K562 (cell line): ENCODE results near the gene ERN1. TPM values are rescaled to one million over a fixed set of nuclear protein-coding genes. Genes with fewer than 3 reads are reported as not detected.
A peak's percentile ranks its signal among the peaks of the same experiment; 100 is the strongest.

Experiments
- CREB3 ChIP-seq: fragments of 450-650 bp; conservative IDR thresholded peaks from 2 replicates; pipeline ENCODE4 v1.6.1; 2016; ENCODE audit warnings: missing genetic modification characterization, low read depth, mild to moderate bottlenecking, missing compliant biosample characterization, moderate library complexity
- CREB3L1 ChIP-seq: fragments of 450-650 bp; IDR thresholded peaks from 2 replicates; pipeline ENCODE4 v1.6.1; 2014; ENCODE audit warnings: low read depth, mild to moderate bottlenecking, moderate library complexity, borderline replicate concordance
- ELF4 ChIP-seq: fragments of 450-650 bp; formaldehyde crosslinking; IDR thresholded peaks from 2 replicates; pipeline ENCODE4 v1.4.0; 2022; ENCODE audit warnings: missing genetic modification characterization
- FUS ChIP-seq: fragments of 200-400 bp; formaldehyde crosslinking; optimal IDR thresholded peaks from 2 replicates; pipeline ENCODE3; 2017; ENCODE audit warnings: low read depth, low read length
- GABPA ChIP-seq: fragments of 200-800 bp; sonication (Bioruptor generic); conservative IDR thresholded peaks from 2 replicates; pipeline ENCODE4 v1.6.1; 2016; ENCODE audit warnings: low read depth, missing genetic modification characterization, missing compliant biosample characterization
- GABPB2 ChIP-seq: fragments of 250-450 bp; sonication (Bioruptor Pico); conservative IDR thresholded peaks from 2 replicates; pipeline ENCODE4 v1.5.1; 2021; ENCODE audit warnings: mild to moderate bottlenecking
- IRF9 ChIP-seq: fragments of 450-650 bp; IDR thresholded peaks from 2 replicates; pipeline ENCODE4 v1.6.1; 2016; ENCODE audit warnings: missing biosample characterization, missing genetic modification characterization
- KDM1A ChIP-seq, 2 experiments: fragments of 450-650 bp; IDR thresholded peaks; 2 replicates each; pipeline ENCODE4 v1.6.1; 2016; ENCODE audit warnings: mild to moderate bottlenecking in 2 of 2
- KDM5B ChIP-seq: fragments of 200-600 bp; sonication (generic); IDR thresholded peaks from 2 replicates; pipeline ENCODE4 v1.6.1; 2012; ENCODE audit warnings: low read depth, mild to moderate bottlenecking, moderate library complexity, low read length, control low read depth, inconsistent platforms; ENCODE audit not compliant: insufficient replicate concordance
- KHSRP ChIP-seq: fragments of 450-650 bp; IDR thresholded peaks from 2 replicates; pipeline ENCODE4 v1.6.1; 2017
- LEF1 ChIP-seq: fragments of 450-650 bp; IDR thresholded peaks from 2 replicates; pipeline ENCODE4 v1.6.1; 2016; ENCODE audit warnings: mild to moderate bottlenecking
- PTBP1 ChIP-seq: fragments of 200-400 bp; formaldehyde crosslinking; IDR thresholded peaks from 2 replicates; pipeline ENCODE4 v1.6.1; 2017; ENCODE audit warnings: low read depth, low read length
- SMARCC2 ChIP-seq: fragments of 450-650 bp; IDR thresholded peaks from 2 replicates; pipeline ENCODE4 v1.6.1; 2017; ENCODE audit warnings: antibody characterized with exemption, moderate library complexity, mild to moderate bottlenecking, low read depth
- SREBF2 ChIP-seq: sonication (generic); formaldehyde crosslinking; IDR thresholded peaks from 2 replicates; pipeline ENCODE4 v1.4.0; 2020; ENCODE audit warnings: mild to moderate bottlenecking, missing genetic modification reagents
- SRF ChIP-seq, 2 experiments: fragments of 250-450, 450-650 bp in 1 of 2; sonication (Bioruptor Pico) in 1 of 2; sonication (generic) in 1 of 2; formaldehyde crosslinking; IDR thresholded peaks; 2 replicates each; pipeline versions ENCODE4 v1.5.0 to v1.5.1; 2020 to 2022; ENCODE audit warnings: mild to moderate bottlenecking in 1 of 2, missing genetic modification reagents in 1 of 2
- SRSF1 ChIP-seq: fragments of 200-400 bp; formaldehyde crosslinking; IDR thresholded peaks from 2 replicates; pipeline ENCODE4 v1.6.1; 2017; ENCODE audit warnings: mild to moderate bottlenecking, low read depth, low read length, moderate library complexity
- TEAD2 ChIP-seq: fragments of 450-650 bp; IDR thresholded peaks from 2 replicates; pipeline ENCODE4 v1.6.1; 2016; ENCODE audit warnings: missing genetic modification characterization, control low read depth, missing compliant biosample characterization
- TGIF2 ChIP-seq: sonication (generic); formaldehyde crosslinking; IDR thresholded peaks from 2 replicates; pipeline ENCODE4 v1.8.1; 2022; ENCODE audit warnings: mild to moderate bottlenecking, missing genetic modification reagents, moderate library complexity
- ZFPM2 ChIP-seq: fragments of 250-450 bp; sonication (Bioruptor Pico); IDR thresholded peaks from 2 replicates; pipeline ENCODE4 v1.5.1; 2022; ENCODE audit warnings: mild to moderate bottlenecking
- ZNF124 ChIP-seq: sonication (generic); formaldehyde crosslinking; IDR thresholded peaks from 2 replicates; pipeline ENCODE4 v1.8.1; 2022; ENCODE audit warnings: missing genetic modification reagents
- ZNF23 ChIP-seq: fragments of 250-450 bp; sonication (Bioruptor Pico); IDR thresholded peaks from 2 replicates; pipeline ENCODE4 v1.4.0; 2020; ENCODE audit warnings: mild to moderate bottlenecking
- ZNF449 ChIP-seq: fragments of 250-450 bp; sonication (Bioruptor Pico); IDR thresholded peaks from 2 replicates; pipeline ENCODE4 v1.8.0; 2022; ENCODE audit warnings: moderate library complexity, mild to moderate bottlenecking, inconsistent platforms
- ZNF551 ChIP-seq: fragments of 250-450 bp; sonication (Bioruptor Pico); IDR thresholded peaks from 2 replicates; pipeline ENCODE4 v1.5.0; 2021; ENCODE audit warnings: mild to moderate bottlenecking, moderate library complexity
- ZNF778 ChIP-seq: fragments of 450-650 bp; formaldehyde crosslinking; IDR thresholded peaks from 2 replicates; pipeline ENCODE4 v1.4.0; 2020; ENCODE audit warnings: mild to moderate bottlenecking, moderate library complexity
- ZSCAN29 ChIP-seq: fragments of 450-650 bp; IDR thresholded peaks from 2 replicates; pipeline ENCODE4 v1.6.1; 2017
- polyA plus RNA-seq, 8 experiments: library from polyadenylated mRNA; depleted of rRNA in 4 of 8; stranded (reverse) in 5 of 8; unstranded in 3 of 8; fragments of >200 nt; fragmentation: Nextera tagmentation in 2 of 8; fragmentation: Illumina TruSeq in 1 of 8; extraction: Ambion mirVana in 2 of 8; extraction: Trizol in 1 of 8; gene quantifications; 2 replicates each; pipeline versions ENCODE4 v1.2.1 to v1.2.3, GENCODE V29; 2011 to 2014; ENCODE audit warnings: inconsistent platforms in 1 of 8, missing spikeins in 1 of 8
- total RNA-seq, 7 experiments: library from RNA; depleted of rRNA in 6 of 7; stranded (reverse); fragments of >200 nt in 6 of 7; fragmentation: Illumina TruSeq in 2 of 7; extraction: Trizol in 2 of 7; gene quantifications; 2 replicates each; pipeline versions ENCODE4 v1.2.1 to v1.2.3, GENCODE V29; 2011 to 2021; ENCODE audit warnings: low replicate concordance in 1 of 7

ERN1 gene
- total and polyA plus RNA-seq, 9 of the 15 experiments (the other 6 are each of a cell fraction or from before 2014, with no cell fraction given) = 2.1 to 22.5 (median 7.3) TPM

- TF ChIP-seq GABPA (tag) (no peak), TEAD2 (tag) (no peak), ELF4 (CRISPR knock-in tag) (no peak), ZSCAN29 (no peak), PTBP1 (0 out of 2 replicates have a peak, but pooled peaks have one; percentile 4), TGIF2 (CRISPR knock-in tag) (no peak), CREB3 (tag) (no peak), SMARCC2 (no peak), ZNF778 (CRISPR knock-in tag) (no peak), LEF1 (no peak), FUS (peak; percentile 19), SREBF2 (CRISPR knock-in tag) (no peak), ZNF449 (CRISPR knock-in tag) (no peak), ZFPM2 (CRISPR knock-in tag) (no peak), SRF (CRISPR knock-in tag; IDR thresholded peaks at IDR 0.05) (0 out of 4 replicates have a peak, but pooled peaks of 1 of the 2 experiments have one; percentile 18), ZNF551 (CRISPR knock-in tag) (no peak), KDM5B (peak; percentile 10), CREB3L1 (0 out of 2 replicates have a peak, but pooled peaks have one; percentile 5), ZNF23 (CRISPR knock-in tag) (no peak), ZNF124 (CRISPR knock-in tag) (no peak), IRF9 (tag) (peak; percentile 72; the same call in 1 of the 2 replicates), SRSF1 (no peak), GABPB2 (0 out of 2 replicates have a peak, but pooled peaks have one; percentile 51), KHSRP (0 out of 2 replicates have a peak, but pooled peaks have one; percentile 25), KDM1A (IDR thresholded peaks at IDR 0.05) (no peak; a peak in 1 of 4 replicates)
These were observed 17.4 kb upstream of the ERN1 start (continued) for GRCh38 chr17:64147110-64148016.
